Suprapubic skin (tissue), 4 donors: ENCODE results near the gene ARAP2.

ENCODE experiments used
- EP300 ChIP-seq: sonication (generic); formaldehyde crosslinking; IDR thresholded peaks from one replicate; pipeline ENCODE4 v1.6.1; 2017; ENCODE audit warnings: antibody characterized with exemption
- POLR2A ChIP-seq, 2 donors: fragments of 450-650 bp; IDR thresholded peaks; one replicate each; pipeline ENCODE4 v1.6.1; 2017; ENCODE audit warnings: antibody characterized with exemption in 2 of 2, mild to moderate bottlenecking in 2 of 2, moderate library complexity in 2 of 2
- POLR2AphosphoS5 ChIP-seq, 3 donors: sonication (generic); formaldehyde crosslinking; IDR thresholded peaks; one replicate each; pipeline ENCODE4 v1.6.1; 2017; ENCODE audit warnings: antibody characterized with exemption in 3 of 3
- TF ChIP-seq, protein P1 (sequence below), 2 donors: fragments of 200-600 bp in 1 of 2; fragments of 450-650 bp in 1 of 2; sonication (generic) in 1 of 2; IDR thresholded peaks; one replicate each; pipeline ENCODE4 v1.5.1; 2016 to 2019; ENCODE audit warnings: antibody characterized with exemption in 2 of 2, mild to moderate bottlenecking in 1 of 2, moderate library complexity in 1 of 2

DNA sequence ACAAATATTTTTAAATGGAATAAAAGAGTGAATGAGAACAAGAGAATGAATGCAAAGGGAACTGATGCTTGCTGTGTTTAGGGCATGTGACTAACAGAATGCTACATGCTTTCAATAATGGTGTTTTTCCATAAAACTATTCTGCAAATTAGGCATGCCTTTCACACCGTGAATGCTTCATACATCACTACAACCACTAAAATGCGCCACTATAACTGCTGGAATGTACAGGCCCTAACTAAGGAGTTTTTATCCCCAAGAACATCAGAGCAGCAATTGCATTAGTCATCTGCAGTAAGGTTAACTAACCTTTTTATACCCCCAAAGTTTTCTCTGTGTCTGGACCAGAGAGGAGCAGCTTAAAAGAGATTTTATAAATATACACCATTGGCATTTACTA, 190.4 kb downstream of the ARAP2 start:
- TF ChIP-seq EP300 (no peak), POLR2A (IDR thresholded peaks at IDR 0.05) (no peak), POLR2AphosphoS5 (IDR thresholded peaks at IDR 0.05) (no peak)
- TF ChIP-seq, protein P1, sequence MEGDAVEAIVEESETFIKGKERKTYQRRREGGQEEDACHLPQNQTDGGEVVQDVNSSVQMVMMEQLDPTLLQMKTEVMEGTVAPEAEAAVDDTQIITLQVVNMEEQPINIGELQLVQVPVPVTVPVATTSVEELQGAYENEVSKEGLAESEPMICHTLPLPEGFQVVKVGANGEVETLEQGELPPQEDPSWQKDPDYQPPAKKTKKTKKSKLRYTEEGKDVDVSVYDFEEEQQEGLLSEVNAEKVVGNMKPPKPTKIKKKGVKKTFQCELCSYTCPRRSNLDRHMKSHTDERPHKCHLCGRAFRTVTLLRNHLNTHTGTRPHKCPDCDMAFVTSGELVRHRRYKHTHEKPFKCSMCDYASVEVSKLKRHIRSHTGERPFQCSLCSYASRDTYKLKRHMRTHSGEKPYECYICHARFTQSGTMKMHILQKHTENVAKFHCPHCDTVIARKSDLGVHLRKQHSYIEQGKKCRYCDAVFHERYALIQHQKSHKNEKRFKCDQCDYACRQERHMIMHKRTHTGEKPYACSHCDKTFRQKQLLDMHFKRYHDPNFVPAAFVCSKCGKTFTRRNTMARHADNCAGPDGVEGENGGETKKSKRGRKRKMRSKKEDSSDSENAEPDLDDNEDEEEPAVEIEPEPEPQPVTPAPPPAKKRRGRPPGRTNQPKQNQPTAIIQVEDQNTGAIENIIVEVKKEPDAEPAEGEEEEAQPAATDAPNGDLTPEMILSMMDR (IDR thresholded peaks at IDR 0.05): no peak
